D721Med (cell line): Measurements from ENCODE around the gene SIK3.

ENCODE experiments used
- DNase-seq: peaks from one replicate; pipeline ENCODE4 v3.0.0; 2011; ENCODE audit warnings: low spot score; ENCODE audit not compliant: insufficient read length
- FAIRE-seq: peaks from 2 replicates; lab custom pipeline; 2011; peaks lifted over from hg19 to GRCh38; lab: Jason Lieb, UNC
- CTCF ChIP-seq: IDR thresholded peaks from 2 replicates; pipeline ENCODE4 v1.5.1; 2012; ENCODE audit warnings: mild to moderate bottlenecking, control low read depth; ENCODE audit not compliant: insufficient read depth; ENCODE audit errors: missing control alignments

The SIK3 gene

DNA sequence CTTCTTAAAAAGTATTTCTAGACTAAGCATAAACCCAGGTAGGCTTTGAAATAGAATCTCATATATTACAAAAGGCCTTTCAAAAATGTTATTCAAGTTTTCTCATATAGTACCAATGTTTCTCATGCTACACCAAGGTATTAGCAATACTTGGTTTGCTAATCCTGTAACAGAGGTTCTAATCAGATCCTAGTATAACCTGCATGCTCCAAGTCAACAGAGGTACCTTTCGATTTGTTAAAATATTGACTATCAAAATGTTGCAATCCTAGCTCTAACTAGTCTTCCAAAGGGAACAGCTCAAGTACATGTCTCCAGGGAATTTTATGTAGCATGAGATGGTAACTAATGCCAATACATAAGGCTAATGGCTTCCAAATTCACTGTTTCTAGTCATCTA, 162.7 kb downstream of the SIK3 start:
- no peak for TF ChIP-seq CTCF
- FAIRE-seq (no peak), DNase-seq (no peak)

- TF ChIP-seq CTCF: no peak
- FAIRE-seq: no peak
- DNase-seq: no peak
Measured at GRCh38 chr11:116935089-116935488, 163.1 kb downstream of the SIK3 start.

DNA sequence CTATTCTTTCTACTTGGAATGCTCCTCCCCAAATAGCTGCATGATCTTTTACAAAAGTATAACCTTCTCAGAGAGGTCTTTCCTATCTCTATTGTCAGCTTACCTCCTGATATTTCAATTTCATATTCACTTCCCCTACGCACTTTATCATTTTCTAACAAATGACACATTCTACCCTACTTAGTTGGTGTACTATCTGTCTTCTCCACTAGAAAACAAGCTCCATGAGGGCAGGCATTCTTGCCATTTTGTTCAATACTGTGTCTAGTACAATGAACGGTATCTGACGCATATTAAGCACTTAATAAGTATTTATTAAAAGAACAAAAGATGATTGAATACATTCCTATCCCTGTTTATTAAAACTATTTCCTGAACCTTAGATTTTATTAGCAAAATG, 164.3 kb downstream of the SIK3 start:
- DNase-seq: no peak
- no peak for FAIRE-seq
- no peak for TF ChIP-seq CTCF

GRCh38 chr11:116932181-116932580, 166.0 kb downstream of the SIK3 start:
- FAIRE-seq (no peak), DNase-seq (no peak)
- TF ChIP-seq CTCF: no peak

- DNase-seq (no peak), FAIRE-seq (no peak)
Measured at GRCh38 chr11:116931206-116931953, 166.8 kb downstream of the SIK3 start.

DNA sequence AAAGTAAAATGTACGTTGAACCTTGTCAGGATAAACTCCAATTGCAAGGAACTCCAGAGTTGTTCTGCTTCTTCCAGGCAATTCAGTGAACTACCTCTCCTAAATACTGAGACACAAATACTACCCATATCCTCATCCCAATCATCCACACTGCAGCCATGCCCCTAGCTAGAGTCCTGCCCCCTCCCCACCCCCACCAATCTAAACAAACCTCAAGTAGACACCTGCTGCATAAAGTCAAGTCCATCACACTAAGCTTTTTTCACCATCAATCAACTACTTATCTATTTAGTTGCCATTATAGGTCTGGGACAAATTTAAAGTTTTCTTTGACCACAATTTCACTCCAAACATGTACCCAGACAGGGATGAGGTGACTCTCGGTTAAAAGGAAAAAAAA, 167.6 kb downstream of the SIK3 start:
- FAIRE-seq (no peak), DNase-seq (no peak)
- no peak for TF ChIP-seq CTCF

More at GRCh38 chr11:116931206-116931953, 166.8 kb downstream of the SIK3 start:
- TF ChIP-seq CTCF: no peak

GRCh38 chr11:116930177-116930576, 168.1 kb downstream of the SIK3 start:
- TF ChIP-seq CTCF: no peak
- FAIRE-seq: no peak
- DNase-seq: no peak
